ENCODE data around the gene C2orf76. TPM values are rescaled to one million over a fixed set of nuclear protein-coding genes. Genes with fewer than 3 reads are reported as not detected.
A peak's percentile ranks its signal among the peaks of the same experiment; 100 is the strongest.

C2orf76 gene
- total RNA-seq, 1 experiment from 2014 or later, result 5.7 TPM

GRCh38 chr2:119306196-119306590 is 60.4 kb downstream of the C2orf76 start:
- Histone ChIP-seq H3K4me2 (ENCODE audit: insufficient read depth, insufficient read length, low read length) (no peak overlapping the region), H3T11ph (ENCODE audit: low read length) (no peak overlapping the region), H3K23ac (ENCODE audit: insufficient read length, low read depth, low read length) (no peak overlapping the region), H4K20me1 (ENCODE audit: control insufficient read depth, insufficient read depth, insufficient read length) (no peaks in the 10 kb centered on the region), H3K18ac (ENCODE audit: insufficient read length, low read depth, low read length) (no peak overlapping the region), H4K5ac (ENCODE audit: insufficient read length, low read depth, low read length) (no peak overlapping the region), H2AFZ (ENCODE audit: low read length) (no peak overlapping the region), H2BK12ac (ENCODE audit: insufficient read length, low read depth, low read length) (no peak overlapping the region), H3K27me3 (ENCODE audit: insufficient read depth, low read length) (no peaks in the 10 kb centered on the region), H2BK120ac (ENCODE audit: low read depth, low read length, poor library complexity, severe bottlenecking) (no peak overlapping the region), H3K27ac (ENCODE audit: insufficient read length, low read depth, low read length) (no peak overlapping the region), H3K79me1 (ENCODE audit: insufficient read depth, low read depth, low read length, poor library complexity, severe bottlenecking) (no peaks in the 10 kb centered on the region), H3K4me1 (ENCODE audit: insufficient read depth, low read length) (no peaks in the 10 kb centered on the region), H3K14ac (ENCODE audit: insufficient read depth, low read length) (no peak overlapping the region), H4K8ac (replicated peaks; ENCODE audit: insufficient read length, low read depth, low read length) (no peak overlapping the region), H2BK5ac (ENCODE audit: insufficient read length, low read length) (no peak overlapping the region), H3K56ac (ENCODE audit: insufficient read length, low read depth, low read length) (no peak overlapping the region), H3K9ac (ENCODE audit: extremely low read depth, insufficient read length, low read length) (no peak overlapping the region), H3K23me2 (ENCODE audit: insufficient read length, low read depth, low read length, poor library complexity, severe bottlenecking) (no peaks in the 10 kb centered on the region), H3K79me2 (ENCODE audit: insufficient read depth, low read length) (no peaks in the 10 kb centered on the region), H2AK5ac (ENCODE audit: insufficient read length, low read length) (no peak overlapping the region), H3K4ac (ENCODE audit: low read depth, low read length) (no peak overlapping the region; the same call in 1 of the 2 replicates), H2BK15ac (ENCODE audit: low read depth, low read length) (no peak overlapping the region), H4K91ac (ENCODE audit: insufficient read length, low read depth, low read length) (no peak overlapping the region), H3K9me3 (ENCODE audit: control insufficient read depth, low read depth, low read length) (no peaks in the 10 kb centered on the region), H2BK20ac (ENCODE audit: low read depth, low read length, poor library complexity, severe bottlenecking) (no peak overlapping the region)
- Mint-ChIP-seq H3K27me3 (ENCODE audit: low read depth) (no peaks in the 10 kb centered on the region), H3K27ac (peak overlapping the region in 2 of 3 experiments; percentile 2 to 31; a peak in 1 of 7 replicates), H3K36me3 (ENCODE audit: insufficient read depth in 1 of 3, low read depth in 3 of 3) (no peaks in the 10 kb centered on the region), H3K9me3 (no peaks in the 10 kb centered on the region), H3K4me1 (peaks cover 36 to 51% of the 10 kb centered on the region in 2 experiments), H3K4me3 (no peak overlapping the region)
- DNase-seq, result no peak
- WGBS (ENCODE audit: extremely low coverage, insufficient read length, low lambda C conversion rate), result no CpG with 5 or more reads among the region's 10 CpGs
- TF ChIP-seq CTCF (conservative IDR thresholded peaks at IDR 0.05), result no peak

Measured in H9 (cell line).